Measurements from ENCODE around the gene FGFR2. TPM values are rescaled to one million over a fixed set of nuclear protein-coding genes. Genes with fewer than 3 reads are reported as not detected.

Gene FGFR2
- total RNA-seq, 1 experiment from 2014 or later = 19.7 TPM

GRCh38 chr10:121608469-121609190 lies 10.4 kb upstream of the FGFR2 start (continued):
- peak; percentile 19; the same call in 1 of the 2 replicates for TF ChIP-seq CBX3 (IDR thresholded peaks at IDR 0.05; ENCODE audit: low read depth)
- TF ChIP-seq SIN3A (IDR thresholded peaks at IDR 0.05; ENCODE audit: low read depth) = no peak
- TF ChIP-seq POLR2A (IDR thresholded peaks at IDR 0.05; ENCODE audit: borderline replicate concordance, extremely low read depth, insufficient read depth, insufficient read length) = no peak
- TF ChIP-seq CEBPB (IDR thresholded peaks at IDR 0.05; ENCODE audit: low read depth) = no peak
- no peak for TF ChIP-seq ZNF274 (IDR thresholded peaks at IDR 0.05; ENCODE audit: low read depth, low read length)

GRCh38 chr10:121607310-121608055 lies 9.2 kb upstream of the FGFR2 start:
- no TSS peak for BruUV-seq (replicated peaks)
- H3K27ac ChIP-seq (ENCODE audit: low read depth, low read length) = no peak overlapping the region
- H3K4me2 ChIP-seq (ENCODE audit: low read length) = no peak overlapping the region
- no peak overlapping the region for H3K4me3 ChIP-seq (replicated peaks in 1 of 2; ENCODE audit: low read depth in 1 of 2, low read length in 2 of 2)
- DNase-seq (ENCODE audit: low read depth, low spot score) = no peak
- no peaks in the 10 kb centered on the region for H3K9me2 ChIP-seq (ENCODE audit: insufficient read depth)
- H3K4me1 ChIP-seq (ENCODE audit: control insufficient read depth in 1 of 2, insufficient read depth in 2 of 2, low read length in 2 of 2) = peaks cover 7 to 17% of the 10 kb centered on the region in 2 experiments; a peak in 3 of 4 replicates
- no peaks in the 10 kb centered on the region for H3K27me3 ChIP-seq (ENCODE audit: insufficient read depth, low read length)
- ChIA-PET RAD21 (ENCODE audit: low non-redundant PET in 1 of 2, low total read pairs in 2 of 2, uncharacterized antibody in 2 of 2, unreplicated experiment in 2 of 2) (no interaction called here), POLR2A (interaction anchor here (1.2 kb wide), 1 partner anchor 659 kb away, joined by 3 read pairs; no protein-coding TSS in a partner anchor), CTCF (interaction anchor here (0.7 kb wide), 2 partner anchors 8 to 545 kb away, joined by 3 to 5 read pairs; no protein-coding TSS in a partner anchor)
- H4K20me1 ChIP-seq (ENCODE audit: insufficient read depth) = no peaks in the 10 kb centered on the region
- H3K79me2 ChIP-seq (ENCODE audit: insufficient read depth, low read length) = no peaks in the 10 kb centered on the region
- no peaks in the 10 kb centered on the region for H3K9me3 ChIP-seq (ENCODE audit: control insufficient read depth in 1 of 2, insufficient read depth in 1 of 2, low read depth in 1 of 2, low read length in 2 of 2)
- no peak overlapping the region for H3K9ac ChIP-seq (ENCODE audit: low read length)
- no peaks in the 10 kb centered on the region for H3K36me3 ChIP-seq (ENCODE audit: control insufficient read depth in 1 of 2, insufficient read depth in 2 of 2, low read length in 2 of 2)
- intact Hi-C loops (cut with micrococcal nuclease) = loop anchor here (1.0 to 10.0 kb wide), 5 partner anchors 287 to 665 kb away; no protein-coding TSS in a partner anchor
- ATAC-seq = no peak
- no peak overlapping the region for H2AFZ ChIP-seq (ENCODE audit: low read depth, low read length, poor library complexity, severe bottlenecking)
- no peak for TF ChIP-seq JUND (IDR thresholded peaks at IDR 0.05)
- no peak for TF ChIP-seq EGR1 (IDR thresholded peaks at IDR 0.05; ENCODE audit: low read depth)
- TF ChIP-seq CBX3 (IDR thresholded peaks at IDR 0.05; ENCODE audit: low read depth) = no peak
- no peak for TF ChIP-seq EZH2phosphoT487 (IDR thresholded peaks at IDR 0.05; ENCODE audit: borderline replicate concordance)
- TF ChIP-seq ZNF274 (IDR thresholded peaks at IDR 0.05; ENCODE audit: low read depth, low read length) = no peak
- no peak for TF ChIP-seq FOSL1 (IDR thresholded peaks at IDR 0.05; ENCODE audit: low read depth)
- no peak for TF ChIP-seq CTCF (IDR thresholded peaks at IDR 0.05 in 2 of 3, conservative IDR thresholded peaks at IDR 0.05 in 1 of 3; ENCODE audit: borderline replicate concordance in 1 of 3, insufficient read depth in 1 of 3, low read depth in 2 of 3, low read length in 2 of 3)
- TF ChIP-seq ZBTB33 (IDR thresholded peaks at IDR 0.05; ENCODE audit: extremely low read depth, insufficient replicate concordance, low read length) = no peak
- TF ChIP-seq POLR2A (IDR thresholded peaks at IDR 0.05; ENCODE audit: borderline replicate concordance, extremely low read depth, insufficient read depth, insufficient read length) = no peak
- no peak for TF ChIP-seq YY1 (IDR thresholded peaks at IDR 0.05; ENCODE audit: extremely low read depth, insufficient replicate concordance, low read depth, low read length)
- TF ChIP-seq SRF (IDR thresholded peaks at IDR 0.05; ENCODE audit: low read depth) = no peak
- TF ChIP-seq RAD21 (IDR thresholded peaks at IDR 0.05; ENCODE audit: low read depth) = no peak
- no peak for TF ChIP-seq MAX (IDR thresholded peaks at IDR 0.05)
- no peak for TF ChIP-seq TCF7L2 (IDR thresholded peaks at IDR 0.05; ENCODE audit: borderline replicate concordance, extremely low read depth, insufficient read depth, insufficient read length)
